Cerebellar nuclear complex (tissue), 1 donor: Measurements from ENCODE around the gene NPIPA3.
"Not testable (repeated sequence)": the region's sequence is repeated elsewhere in the genome, so short reads cannot be mapped to it uniquely, and the experiment has no call there.

ENCODE experiments used
- DNase-seq, 2 experiments: peaks; one replicate each; lab custom pipeline; 2025; lab: John Stamatoyannopoulos, UW

NPIPA3 gene

DNA sequence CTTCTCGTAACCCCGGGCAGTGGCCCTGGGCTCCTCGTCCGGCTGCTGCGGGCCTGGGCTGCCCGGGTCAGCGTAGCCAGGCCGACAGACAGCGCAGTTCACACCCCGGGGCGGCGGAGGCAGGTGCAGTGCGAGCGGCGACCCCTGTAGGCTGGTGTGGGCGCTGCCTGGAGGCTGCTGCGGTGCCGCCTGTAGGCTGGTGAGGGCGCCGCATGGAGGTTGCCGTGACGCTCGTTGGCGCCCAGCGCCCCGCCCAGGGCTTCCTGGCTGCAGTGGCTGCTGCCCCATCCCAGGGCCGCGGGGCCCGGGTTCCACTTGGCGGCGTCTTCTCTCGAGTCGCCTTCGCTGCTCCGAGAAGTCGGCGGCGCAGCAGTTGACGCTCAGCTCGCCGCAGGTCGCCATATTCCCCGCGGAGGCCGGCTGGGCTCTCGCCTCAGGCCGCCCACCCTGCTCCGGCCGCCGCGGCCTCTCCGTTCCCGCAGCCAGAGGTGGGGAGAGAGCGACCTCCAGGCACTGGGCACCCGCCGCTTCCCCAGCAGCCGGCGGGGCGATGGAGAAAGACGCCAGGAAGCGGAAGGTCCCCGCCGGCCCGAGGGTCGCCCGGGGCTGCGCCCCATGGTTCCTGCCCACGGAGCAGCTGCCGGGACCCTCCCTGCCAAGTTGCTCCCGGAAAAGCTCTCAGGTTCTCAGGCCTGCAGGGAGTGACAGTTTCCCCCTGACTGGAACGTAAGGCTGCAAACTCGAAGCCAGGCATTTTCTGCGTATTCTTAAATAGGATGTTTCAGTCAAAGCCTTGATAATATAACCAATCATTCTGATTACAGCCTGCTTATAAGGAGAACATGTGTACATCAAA lies at the start of gene NPIPA3:
TSS of gene NPIPA3 (plus strand) at position 256 of the 856 bp plus-strand sequence. CDS start 5,533 bp downstream, outside the sequence.
- not testable (repeated sequence) for DNase-seq

DNA sequence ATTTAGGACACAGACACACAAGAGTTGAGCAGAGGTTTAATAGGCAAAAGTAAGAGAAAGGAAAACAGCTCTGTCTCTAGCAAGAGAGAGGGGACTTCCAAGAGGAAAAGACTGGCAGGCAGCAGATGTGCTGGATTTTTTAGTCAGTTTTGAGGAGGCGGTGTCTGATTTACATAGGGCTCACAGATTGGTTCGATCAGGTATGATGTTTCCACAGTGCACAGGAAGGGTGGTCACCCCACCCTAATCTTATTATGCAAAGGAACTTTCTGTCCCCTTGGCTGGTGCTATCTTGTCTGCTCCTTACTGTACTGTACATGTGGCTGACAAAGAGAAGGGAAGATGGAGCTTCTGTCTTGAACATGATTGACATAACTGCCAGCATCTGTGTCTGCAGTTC lies 45.1 kb upstream of the NPIPA3 start:
- DNase-seq: no peak

DNA sequence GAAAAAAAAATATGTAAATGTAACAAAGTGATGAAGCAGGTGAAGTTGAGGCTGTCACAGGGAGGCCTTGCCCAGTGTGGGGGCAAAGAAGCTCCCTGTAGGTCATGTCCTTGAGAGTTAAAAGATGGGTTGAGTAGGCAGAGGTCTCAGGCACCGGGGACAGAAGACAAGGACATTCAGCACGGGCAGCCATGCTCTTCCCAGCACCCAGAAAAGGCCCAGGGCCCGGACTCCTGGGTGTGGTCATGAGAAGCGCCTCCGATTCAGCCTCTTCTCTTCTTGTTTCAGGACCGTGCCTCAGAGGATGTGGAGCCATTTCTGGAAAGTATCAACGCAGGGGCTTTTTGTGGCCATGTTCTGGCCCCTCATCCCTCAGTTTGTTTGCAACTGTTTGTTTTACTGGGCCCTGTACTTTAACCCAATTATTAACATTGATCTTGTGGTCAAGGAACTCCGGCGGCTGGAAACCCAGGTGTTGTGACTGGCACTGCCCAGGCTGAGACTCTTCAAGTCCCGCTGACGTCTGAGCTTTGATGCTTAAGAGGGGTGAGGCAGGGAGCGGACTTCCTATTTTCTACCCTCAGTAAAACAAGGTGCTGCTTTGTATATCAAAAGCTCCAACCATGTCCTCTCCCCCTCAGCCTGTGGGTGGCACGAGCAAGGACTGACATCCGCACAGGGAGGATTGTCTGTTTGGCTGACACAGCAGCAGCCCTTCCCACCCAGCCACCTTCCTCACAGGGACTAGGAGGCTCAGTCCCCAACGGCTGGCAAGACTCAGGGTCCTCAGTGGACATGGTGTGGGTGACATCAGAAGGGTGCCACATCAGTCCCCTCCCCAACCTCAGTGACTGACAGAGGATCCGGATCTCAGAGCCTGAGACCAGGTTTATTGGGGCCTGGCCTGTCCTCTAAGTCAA lies 35.6 kb upstream of the NPIPA3 start:
- no peak for DNase-seq

GRCh38 chr16:14668556-14669223 lies 34.5 kb upstream of the NPIPA3 start:
- no peak for DNase-seq

DNA sequence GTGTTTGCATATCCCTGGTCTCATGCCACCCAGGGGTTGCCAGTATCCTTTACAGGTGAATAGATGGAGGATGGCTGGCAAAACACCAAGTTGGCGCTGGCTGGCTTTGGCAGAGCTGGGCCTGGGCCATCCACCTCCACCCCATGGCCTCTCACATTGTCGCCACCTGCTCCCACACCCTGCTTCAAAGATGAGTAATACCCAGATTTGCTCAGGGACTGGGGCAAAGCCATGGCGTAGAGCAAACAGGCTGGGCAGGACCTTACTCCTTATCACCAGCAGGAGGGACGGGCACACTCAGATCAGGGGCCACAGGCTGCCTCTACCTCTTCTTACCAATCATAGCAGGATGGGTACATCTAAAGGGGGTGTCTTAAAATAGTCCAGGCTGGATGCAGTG lies 33.4 kb upstream of the NPIPA3 start:
- no peak for DNase-seq

- no peak for DNase-seq
Measured at GRCh38 chr16:14672403-14672971, 30.7 kb upstream of the NPIPA3 start.

DNA sequence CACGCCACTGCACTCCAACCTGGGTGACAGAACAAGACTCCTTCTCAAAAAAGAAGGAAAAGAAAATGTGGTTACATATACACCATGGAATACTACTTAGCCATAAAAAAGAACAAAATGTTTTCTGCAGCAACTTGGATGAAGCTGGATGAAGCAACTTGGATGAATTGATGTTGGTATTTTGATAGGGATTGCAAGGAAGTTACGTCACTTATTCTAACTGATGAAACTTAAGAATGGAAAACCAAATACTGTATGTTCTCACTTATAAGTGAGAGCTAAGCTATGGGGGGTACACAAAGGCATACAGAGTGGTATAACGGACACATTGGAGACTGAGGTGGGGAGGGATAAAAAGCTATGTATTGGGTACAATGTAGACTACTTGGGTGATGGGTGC lies 26.6 kb upstream of the NPIPA3 start:
- DNase-seq: no peak

DNA sequence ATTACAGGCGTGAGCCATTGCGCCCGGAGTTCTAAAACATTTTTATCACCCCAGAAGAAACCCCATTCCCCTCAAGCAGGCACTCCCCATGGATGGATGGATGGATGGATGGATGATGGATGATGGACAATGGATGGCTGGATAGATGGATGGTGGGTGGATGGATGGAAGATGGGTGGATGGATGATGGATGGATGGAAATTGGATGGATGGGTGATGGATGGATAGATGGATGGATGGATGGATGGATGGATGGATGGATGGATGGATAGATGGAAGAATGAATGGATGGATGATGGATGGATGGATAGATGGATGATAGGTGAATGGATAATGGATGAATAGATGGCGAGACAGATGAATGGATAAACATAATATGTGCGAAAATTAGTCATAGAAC lies 25.6 kb upstream of the NPIPA3 start:
- no peak for DNase-seq

DNA sequence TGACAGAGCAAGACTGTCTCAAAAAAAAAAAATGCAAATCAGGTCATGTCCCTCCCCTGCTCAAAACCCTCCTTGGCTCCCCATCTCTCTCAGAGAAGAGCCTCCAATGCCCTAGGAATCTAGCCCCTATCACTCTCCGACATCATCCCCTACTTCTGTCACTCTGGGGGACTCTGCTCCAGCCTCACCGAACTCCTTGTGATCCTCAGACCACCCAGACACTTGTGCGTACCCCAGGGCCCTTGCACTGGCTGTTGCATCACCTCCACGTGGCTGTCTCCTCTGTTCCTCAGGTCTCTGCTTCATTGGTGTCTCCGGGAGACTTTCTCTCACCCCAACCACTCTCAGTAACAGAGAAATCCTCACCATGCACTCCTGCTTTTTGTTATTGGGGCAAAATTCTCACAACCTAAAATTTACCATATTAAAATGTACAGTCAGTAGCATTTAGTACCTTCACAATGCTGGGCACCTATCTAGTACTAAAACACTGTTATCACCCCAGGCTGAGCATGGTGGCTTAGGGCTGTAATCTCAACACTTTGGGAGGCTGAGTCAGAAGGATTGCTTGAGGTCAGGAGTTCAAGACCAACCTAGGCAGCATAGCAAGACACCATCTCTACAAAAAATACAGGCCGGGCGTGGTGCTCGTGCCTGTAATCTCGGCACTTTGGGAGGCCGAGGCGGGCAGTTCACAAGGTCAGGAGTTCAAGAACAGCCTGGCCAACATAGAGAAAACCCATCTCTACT lies 24.3 kb upstream of the NPIPA3 start:
- no peak for DNase-seq

DNA sequence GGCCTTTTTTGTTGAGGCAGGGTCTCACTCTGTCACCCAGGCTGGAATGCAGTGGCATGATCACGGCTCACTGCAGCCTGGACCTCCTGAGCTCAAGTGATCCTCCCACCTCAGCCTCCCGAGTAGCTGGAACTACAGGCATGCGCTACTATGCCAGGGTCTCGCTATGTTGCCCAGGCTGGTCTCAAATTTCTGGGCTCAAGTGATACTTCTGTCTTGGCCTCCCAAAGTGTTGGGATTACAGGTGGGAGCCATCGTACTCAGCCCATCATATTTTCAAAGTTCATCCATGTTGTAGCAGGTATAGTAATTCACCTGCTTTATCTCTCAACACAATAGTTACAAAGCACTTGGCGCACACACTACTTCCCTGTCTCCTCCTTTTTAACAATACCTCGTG lies 22.8 kb upstream of the NPIPA3 start:
- not testable (repeated sequence) for DNase-seq

GRCh38 chr16:14681115-14681514 lies 22.1 kb upstream of the NPIPA3 start:
- DNase-seq: no peak

- no peak for DNase-seq
Measured at GRCh38 chr16:14682121-14682520, 21.1 kb upstream of the NPIPA3 start.

- DNase-seq: not testable (repeated sequence)
Measured at GRCh38 chr16:14685870-14686793, 17.1 kb upstream of the NPIPA3 start.

GRCh38 chr16:14694129-14694528 lies 9.1 kb upstream of the NPIPA3 start, which contains the start of gene PLA2G10:
Gene PLA2G10, minus strand, starts transcription at chr16:14694308. Its CDS starts 79 bp downstream, at chr16:14694229.
- DNase-seq: not testable (repeated sequence)

DNA sequence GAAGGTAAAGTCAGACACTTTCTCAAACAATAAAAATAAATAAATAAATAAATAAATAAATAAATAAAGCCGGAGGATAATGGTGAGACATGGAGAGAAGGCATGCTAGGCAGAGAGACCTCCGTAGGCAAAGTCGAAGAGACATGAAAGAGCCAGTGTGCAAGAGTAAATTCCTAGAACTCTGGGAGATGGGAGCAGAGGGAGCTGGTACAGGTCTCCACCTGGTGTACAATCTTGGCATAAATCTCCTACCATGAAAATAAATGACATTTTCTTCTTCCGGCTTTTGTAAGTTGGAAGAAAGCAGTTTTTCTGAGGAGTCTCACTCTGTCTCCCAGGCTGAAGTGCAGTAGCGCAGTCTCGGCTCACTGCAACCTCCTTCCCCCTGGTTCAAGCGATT lies 1.4 kb upstream of the NPIPA3 start:
- not testable (repeated sequence) for DNase-seq

DNA sequence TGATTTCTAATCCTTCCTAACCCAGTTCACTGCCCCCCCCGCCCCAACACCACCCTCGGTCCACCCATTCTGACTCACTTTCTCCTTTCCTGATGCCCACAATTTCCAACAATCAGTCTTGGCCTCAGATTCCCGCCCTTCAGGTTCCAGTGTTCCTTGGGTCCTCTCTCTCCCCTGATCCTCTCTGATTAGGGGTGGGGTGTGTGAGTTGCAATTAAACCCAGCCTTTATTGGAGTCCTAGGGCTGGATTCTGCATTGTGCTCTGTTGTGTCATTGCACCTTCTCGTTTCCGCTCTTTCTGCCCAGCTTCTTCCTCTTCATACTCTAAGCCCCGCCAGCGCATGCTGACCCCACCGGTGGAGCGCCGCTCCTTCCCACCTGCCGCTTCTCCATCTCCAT lies 539 bp upstream of the NPIPA3 start:
- DNase-seq: not testable (repeated sequence)

DNA sequence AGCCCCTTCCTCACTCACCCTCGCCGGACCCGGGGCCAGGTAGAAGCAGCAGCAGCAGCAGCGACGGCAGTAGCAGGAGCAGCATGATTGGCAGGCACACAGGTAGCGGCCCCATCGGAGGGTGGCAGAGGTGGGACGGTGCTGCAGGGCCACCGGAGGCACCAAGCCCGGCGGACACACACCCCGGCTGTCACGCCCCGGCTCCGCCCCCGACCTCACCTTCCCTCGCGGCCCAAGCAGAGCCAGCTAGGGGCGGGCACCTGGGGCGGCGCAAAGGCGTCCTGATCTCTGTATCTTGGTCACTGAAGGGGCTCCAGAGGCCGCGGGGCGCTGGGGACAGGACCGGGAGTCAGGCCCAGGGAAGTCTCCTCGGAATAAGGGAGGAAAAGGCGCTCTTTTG lies 30.0 kb downstream of the NPIPA3 start:
- not testable (repeated sequence) for DNase-seq

GRCh38 chr16:14740832-14741385 lies 37.7 kb downstream of the NPIPA3 start:
- not testable (repeated sequence) for DNase-seq

DNA sequence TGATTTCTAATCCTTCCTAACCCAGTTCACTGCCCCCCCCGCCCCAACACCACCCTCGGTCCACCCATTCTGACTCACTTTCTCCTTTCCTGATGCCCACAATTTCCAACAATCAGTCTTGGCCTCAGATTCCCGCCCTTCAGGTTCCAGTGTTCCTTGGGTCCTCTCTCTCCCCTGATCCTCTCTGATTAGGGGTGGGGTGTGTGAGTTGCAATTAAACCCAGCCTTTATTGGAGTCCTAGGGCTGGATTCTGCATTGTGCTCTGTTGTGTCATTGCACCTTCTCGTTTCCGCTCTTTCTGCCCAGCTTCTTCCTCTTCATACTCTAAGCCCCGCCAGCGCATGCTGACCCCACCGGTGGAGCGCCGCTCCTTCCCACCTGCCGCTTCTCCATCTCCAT lies 38.6 kb downstream of the NPIPA3 start:
- DNase-seq: not testable (repeated sequence)
